PC-3 (cell line): ENCODE measurements around the gene TMEM121B. TPM values are rescaled to one million over a fixed set of nuclear protein-coding genes. Genes with fewer than 3 reads are reported as not detected.

Experiments
- ATAC-seq: fragments of 200-7000 bp; cut with Tn5 transposase; 2 replicates; pipeline ENCODE4 v1.9.1; 2020; ENCODE audit warnings: mild to moderate bottlenecking, moderate library complexity
- Bru-seq: library from RNA; stranded (reverse); fragments of 400-500 nt; gene quantifications from one replicate; lab custom pipeline; 2021; lab: Mats Ljungman, UMichigan
- BruChase-seq, 2 experiments: library from RNA; stranded (reverse); fragments of 400-500 nt; gene quantifications; one replicate each; lab custom pipeline; 2021; lab: Mats Ljungman, UMichigan
- BruUV-seq: library from RNA; stranded (reverse); fragments of 400-500 nt; replicated peaks from 2 replicates; lab custom pipeline; 2021; lab: Mats Ljungman, UMichigan
- CTCF ChIA-PET: fragments of 300-600 bp; sonication (Branson Sonifier 250); formaldehyde crosslinking; loops from one replicate; lab custom pipeline; 2022; ENCODE audit warnings: antibody characterized with exemption; lab: Charles Lee
- POLR2A ChIA-PET: fragments of 300-600 bp; sonication (Branson Sonifier 250); formaldehyde crosslinking; loops from one replicate; lab custom pipeline; 2022; ENCODE audit warnings: antibody characterized with exemption; ENCODE audit not compliant: unreplicated experiment; lab: Charles Lee
- DNase-seq: peaks from one replicate; pipeline ENCODE4 v3.0.0-alpha.2; 2015
- H2AFZ ChIP-seq: fragments of 300-600 bp; sonication (generic); 2 replicates; pipeline ENCODE4 v1.6.0; 2016; ENCODE audit warnings: antibody characterized with exemption, low read length
- H3F3A ChIP-seq: fragments of 300-600 bp; sonication (generic); one replicate; pipeline ENCODE4 v1.6.0; 2017; ENCODE audit warnings: antibody characterized with exemption, low read length, control low read depth, mild to moderate bottlenecking; ENCODE audit not compliant: unreplicated experiment
- H3K27ac ChIP-seq: fragments of 300-600 bp; sonication (generic); 2 replicates; pipeline ENCODE4 v1.5.1; 2016; ENCODE audit warnings: mild to moderate bottlenecking, low read length
- H3K27me3 ChIP-seq: fragments of 300-600 bp; sonication (generic); 2 replicates; pipeline ENCODE4 v1.6.1; 2016; ENCODE audit warnings: low read length, mixed read lengths
- H3K36me3 ChIP-seq: fragments of 300-600 bp; sonication (generic); 2 replicates; pipeline ENCODE4 v1.6.1; 2016; ENCODE audit warnings: low read depth, mixed run types, low read length, mixed read lengths
- H3K4me1 ChIP-seq: fragments of 300-600 bp; sonication (generic); 2 replicates; pipeline ENCODE4 v1.5.1; 2016; ENCODE audit warnings: low read length; ENCODE audit not compliant: insufficient read depth
- H3K4me2 ChIP-seq: fragments of 300-600 bp; sonication (generic); 2 replicates; pipeline ENCODE4 v1.6.0; 2016; ENCODE audit warnings: low read length
- H3K4me3 ChIP-seq: fragments of 300-600 bp; sonication (generic); 2 replicates; pipeline ENCODE4 v1.5.1; 2016; ENCODE audit warnings: mild to moderate bottlenecking, low read length, mixed read lengths
- H3K79me2 ChIP-seq: fragments of 300-600 bp; sonication (generic); 2 replicates; pipeline ENCODE4 v1.6.1; 2017; ENCODE audit warnings: low read length, mixed read lengths
- H3K9ac ChIP-seq: fragments of 300-600 bp; sonication (generic); 2 replicates; pipeline ENCODE4 v1.6.0; 2016; ENCODE audit warnings: mild to moderate bottlenecking, low read length
- H3K9me2 ChIP-seq: fragments of 300-600 bp; sonication (generic); replicated peaks from 2 replicates; pipeline ENCODE4 v1.6.1; 2016; ENCODE audit warnings: mixed run types, low read length, mixed read lengths
- H3K9me3 ChIP-seq: fragments of 300-600 bp; sonication (generic); 2 replicates; pipeline ENCODE4 v1.6.1; 2016; ENCODE audit warnings: low read length, mixed read lengths
- H4K20me1 ChIP-seq: fragments of 300-600 bp; sonication (generic); 2 replicates; pipeline ENCODE4 v1.6.1; 2016; ENCODE audit warnings: low read length, mixed read lengths
- CTCF ChIP-seq: fragments of 300-600 bp; sonication (generic); conservative IDR thresholded peaks from 2 replicates; pipeline ENCODE4 v1.5.1; 2017; ENCODE audit warnings: antibody characterized with exemption, low read depth, mild to moderate bottlenecking, low read length
- EZH2 ChIP-seq: fragments of 300-600 bp; sonication (generic); IDR thresholded peaks from one replicate; pipeline ENCODE4 v1.6.1; 2017; ENCODE audit warnings: antibody characterized with exemption, mild to moderate bottlenecking, low read length; ENCODE audit not compliant: unreplicated experiment
- EZH2phosphoT487 ChIP-seq: fragments of 300-600 bp; sonication (generic); IDR thresholded peaks from 2 replicates; pipeline ENCODE4 v1.6.1; 2018; ENCODE audit warnings: mild to moderate bottlenecking, antibody characterized with exemption, low read length, borderline replicate concordance
- intact Hi-C: fragments of 100-400 bp; cut with micrococcal nuclease; formaldehyde crosslinking; loops from 2 replicates; pipeline ENCODE4 v1.9.0; 2023
- long read RNA-seq: library from polyadenylated mRNA; unstranded; transcript quantifications from one replicate; pipeline ENCODE4 v2.0.0, GENCODE V29; 2021; ENCODE audit not compliant: unreplicated experiment
- total RNA-seq: library from RNA; depleted of rRNA; stranded (reverse); fragments of >200 nt; gene quantifications from 2 replicates; pipeline ENCODE4 v1.2.3, GENCODE V29; 2014; rRNA removed

TMEM121B gene
- total RNA-seq (0.11 and 0.12 TPM in 2 replicates), Bru-seq, nascent RNA (percentile 18 among the genes with signal in this experiment), BruChase-seq, experiment 1, labeled RNA remaining after a 6-hour chase (percentile 39 among the genes with signal in this experiment), BruChase-seq, experiment 2, labeled RNA remaining after a 2-hour chase (percentile 34 among the genes with signal in this experiment)
- long read RNA-seq, result 0 reads

- no peak for DNase-seq
- no peak for ATAC-seq
- no peaks in the 10 kb centered on the region for H3K9me2 ChIP-seq
- H3K9me3 ChIP-seq, result no peaks in the 10 kb centered on the region
- H3K79me2 ChIP-seq, result no peaks in the 10 kb centered on the region
- CTCF ChIA-PET, result no interaction called here
- no peak within 1 kb of the TSS for H3K4me2 ChIP-seq
- H3K4me3 ChIP-seq, result no peak within 1 kb of the TSS
- H3K36me3 ChIP-seq, result no peaks in the 10 kb centered on the region
- intact Hi-C loops, result no loop called here
- H4K20me1 ChIP-seq, result no peaks in the 10 kb centered on the region
- no peak within 1 kb of the TSS for H3K27ac ChIP-seq
- H3K9ac ChIP-seq, result no peak within 1 kb of the TSS
- POLR2A ChIA-PET, result no interaction called here
- no TSS peak for BruUV-seq
- H3K27me3 ChIP-seq, result no peaks in the 10 kb centered on the region
- H3K4me1 ChIP-seq, result no peaks in the 10 kb centered on the region
- TF ChIP-seq CTCF (no peak), EZH2 (no peak), EZH2phosphoT487 (no peak)
- H3F3A ChIP-seq, result no peaks in the 10 kb centered on the region
- H2AFZ ChIP-seq, result no peak within 1 kb of the TSS
Observed at GRCh38 chr22:17121233-17122195, at the start of gene TMEM121B. Gene TMEM121B, minus strand, starts transcription at chr22:17121360. Its CDS starts 233 bp downstream, at chr22:17121127.

- Histone ChIP-seq H3K4me2 (no peak overlapping the region), H3K4me3 (no peak overlapping the region), H4K20me1 (no peaks in the 10 kb centered on the region), H3K27ac (no peak overlapping the region), H2AFZ (no peak overlapping the region), H3K9me3 (no peaks in the 10 kb centered on the region), H3K9me2 (no peaks in the 10 kb centered on the region), H3K9ac (no peak overlapping the region), H3F3A (no peaks in the 10 kb centered on the region), H3K27me3 (no peaks in the 10 kb centered on the region), H3K36me3 (no peaks in the 10 kb centered on the region), H3K79me2 (no peaks in the 10 kb centered on the region), H3K4me1 (no peaks in the 10 kb centered on the region)
- no peak for ATAC-seq
- ChIA-PET CTCF (no interaction called here), POLR2A (no interaction called here)
- TF ChIP-seq EZH2 (no peak), EZH2phosphoT487 (no peak), CTCF (no peak)
- DNase-seq, result no peak
- intact Hi-C loops, result no loop called here
- no TSS peak for BruUV-seq
Observed at GRCh38 chr22:17167486-17167885, 46.3 kb upstream of the TMEM121B start.
